HL-60 (cell line): ENCODE data around the gene TEX101.
A peak's percentile ranks its signal among the peaks of the same experiment; 100 is the strongest.

Experiments used
- CTCF ChIP-seq: IDR thresholded peaks from one replicate; pipeline ENCODE4 v1.5.1; 2011; ENCODE audit warnings: low read length, control low read depth, inconsistent platforms; ENCODE audit not compliant: insufficient read depth
- GABPA ChIP-seq: IDR thresholded peaks from 2 replicates; pipeline ENCODE4 v1.6.1; 2012; ENCODE audit warnings: low read depth
- POLR2AphosphoS5 ChIP-seq: IDR thresholded peaks from 2 replicates; pipeline ENCODE4 v1.6.1; 2012; ENCODE audit warnings: low read depth
- REST ChIP-seq: IDR thresholded peaks from 2 replicates; pipeline ENCODE4 v1.6.1; 2012; ENCODE audit warnings: low read depth; ENCODE audit not compliant: insufficient replicate concordance

GRCh38 chr19:43444531-43445287, 30.0 kb downstream of the TEX101 start:
- TF ChIP-seq POLR2AphosphoS5 (peak; percentile 73; the same call in 1 of the 2 replicates), CTCF (no peak), GABPA (no peak), REST (no peak)
